A549 (cell line): ENCODE results near the gene CHST15. TPM values are rescaled to one million over a fixed set of nuclear protein-coding genes. Genes with fewer than 3 reads are reported as not detected.
A peak's percentile ranks its signal among the peaks of the same experiment; 100 is the strongest.

ENCODE experiments used
- ATAC-seq, 2 experiments: fragments of 200-7000 bp in 1 of 2; fragments of >200 bp in 1 of 2; cut with Nextera tagmentation in 1 of 2; cut with Tn5 transposase in 1 of 2; 3 replicates each; pipeline versions ENCODE4 v1.8.0 to v1.9.1; 2018 to 2020; ENCODE audit warnings: mild to moderate bottlenecking in 1 of 2, moderate library complexity in 1 of 2
- CTCF ChIA-PET: fragments of 300-600 bp; sonication (Branson Sonifier 250); formaldehyde crosslinking; extraction: SDS; loops from one replicate; lab custom pipeline; 2021; ENCODE audit warnings: antibody characterized with exemption, inconsistent platforms; lab: Yijun Ruan, JAX
- POLR2A ChIA-PET: fragments of 350-600 bp; formaldehyde crosslinking; extraction: SDS; loops from one replicate; lab custom pipeline; 2021; ENCODE audit warnings: antibody characterized with exemption, inconsistent platforms; lab: Yijun Ruan, JAX
- DNase-seq, 2 experiments: peaks; one replicate each; pipeline versions ENCODE4 v3.0.0 to v3.0.0-alpha.2; 2011 to 2016; ENCODE audit warnings: low read depth in 1 of 2, low spot score in 1 of 2
- FAIRE-seq: peaks from 2 replicates; lab custom pipeline; 2011; peaks lifted over from hg19 to GRCh38; lab: Jason Lieb, UNC
- H3K27ac ChIP-seq, 2 experiments: fragments of >200 bp; sonication (Bioruptor Twin); formaldehyde crosslinking; 3 replicates each; pipeline ENCODE4 v1.5.1; 2016 to 2017
- H3K4me1 ChIP-seq: fragments of >200 bp; sonication (Bioruptor Twin); formaldehyde crosslinking; 3 replicates; pipeline ENCODE4 v1.6.1; 2016
- H3K4me2 ChIP-seq: fragments of >200 bp; sonication (Bioruptor Twin); formaldehyde crosslinking; 3 replicates; pipeline ENCODE4 v1.6.1; 2016
- H3K4me3 ChIP-seq: fragments of >200 bp; sonication (Bioruptor Twin); formaldehyde crosslinking; 3 replicates; pipeline ENCODE4 v1.5.1; 2016
- H3K9me3 ChIP-seq: fragments of >200 bp; sonication (Bioruptor Twin); formaldehyde crosslinking; 3 replicates; pipeline ENCODE4 v1.6.1; 2016
- ATOH8 ChIP-seq: fragments of 250-450 bp; sonication (Bioruptor Pico); IDR thresholded peaks from 2 replicates; pipeline ENCODE4 v1.5.0; 2020; ENCODE audit warnings: low read depth, mild to moderate bottlenecking, moderate library complexity
- BHLHE40 ChIP-seq: IDR thresholded peaks from 2 replicates; pipeline ENCODE4 v1.6.1; 2012; ENCODE audit warnings: low read depth, low read length, inconsistent platforms
- CEBPB ChIP-seq, 2 experiments: fragments of >200 bp in 1 of 2; sonication (Bioruptor Twin) in 1 of 2; formaldehyde crosslinking in 1 of 2; IDR thresholded peaks; 2 replicates each; pipeline ENCODE4 v1.6.1; 2012 to 2016
- CHD2 ChIP-seq: fragments of 150-350 bp; IDR thresholded peaks from 2 replicates; pipeline ENCODE4 v1.6.1; 2014; ENCODE audit warnings: low read length; ENCODE audit not compliant: partially characterized antibody
- EP300 ChIP-seq, 2 experiments: fragments of >200 bp; sonication (Bioruptor Twin); formaldehyde crosslinking; IDR thresholded peaks; 2 replicates in 1 of 2; 3 replicates in 1 of 2; pipeline ENCODE4 v1.6.1; 2016 to 2017
- ESRRA ChIP-seq: fragments of 150-350 bp; IDR thresholded peaks from 2 replicates; pipeline ENCODE4 v1.6.1; 2014; ENCODE audit warnings: mild to moderate bottlenecking, low read length, borderline replicate concordance
- FOSL2 ChIP-seq, 2 experiments: fragments of 450-650 bp in 1 of 2; fragments of >200 bp in 1 of 2; sonication (Bioruptor Twin) in 1 of 2; formaldehyde crosslinking; IDR thresholded peaks; 2 replicates each; pipeline versions ENCODE4 v1.5.0 to v1.6.1; 2016 to 2020; ENCODE audit warnings: mild to moderate bottlenecking in 1 of 2, moderate library complexity in 1 of 2
- JUN ChIP-seq, 2 experiments: fragments of >200 bp; sonication (Bioruptor Twin); formaldehyde crosslinking; IDR thresholded peaks; 2 replicates in 1 of 2; 3 replicates in 1 of 2; pipeline ENCODE4 v1.6.1; 2016 to 2017
- KDM1A ChIP-seq: fragments of 200-600 bp; sonication (generic); IDR thresholded peaks from 2 replicates; pipeline ENCODE4 v1.6.1; 2016; ENCODE audit warnings: low read depth, mild to moderate bottlenecking
- KDM5A ChIP-seq: fragments of 200-600 bp; sonication (generic); IDR thresholded peaks from 2 replicates; pipeline ENCODE4 v1.6.1; 2016; ENCODE audit warnings: antibody characterized with exemption, mild to moderate bottlenecking
- MYC ChIP-seq: IDR thresholded peaks from 2 replicates; pipeline ENCODE4 v1.6.1; 2012; ENCODE audit warnings: mild to moderate bottlenecking, inconsistent platforms, low read length, improper control_type of control experiment, borderline replicate concordance
- POLR2A ChIP-seq: IDR thresholded peaks from 2 replicates; pipeline ENCODE4 v1.6.1; 2012; ENCODE audit warnings: mild to moderate bottlenecking, low read length
- RAD21 ChIP-seq, 2 experiments: fragments of >200 bp in 1 of 2; sonication (Bioruptor Twin) in 1 of 2; formaldehyde crosslinking in 1 of 2; IDR thresholded peaks in 1 of 2; conservative IDR thresholded peaks in 1 of 2; 2 replicates in 1 of 2; 3 replicates in 1 of 2; pipeline ENCODE4 v1.6.1; 2012 to 2018; ENCODE audit warnings: inconsistent platforms in 1 of 2
- RFX5 ChIP-seq: fragments of 450-650 bp; IDR thresholded peaks from 2 replicates; pipeline ENCODE4 v1.7.1; 2014; ENCODE audit warnings: antibody characterized with exemption, mild to moderate bottlenecking, moderate library complexity
- SMC3 ChIP-seq: fragments of >200 bp; sonication (Bioruptor Twin); formaldehyde crosslinking; IDR thresholded peaks from 3 replicates; pipeline ENCODE4 v1.6.1; 2018; ENCODE audit warnings: inconsistent platforms
- TP53 ChIP-seq: fragments of 250-450 bp; sonication (Bioruptor Pico); IDR thresholded peaks from 2 replicates; pipeline ENCODE4 v1.5.0; 2021; ENCODE audit warnings: mild to moderate bottlenecking, moderate library complexity
- ZFP36 ChIP-seq: fragments of 450-650 bp; IDR thresholded peaks from 2 replicates; pipeline ENCODE4 v1.6.1; 2014; ENCODE audit warnings: borderline replicate concordance; ENCODE audit not compliant: partially characterized antibody
- WGBS: methylation state at CpG from one replicate; pipeline ENCODE4 v1.1.6; 2017; ENCODE audit errors: missing lambda C conversion rate; 5-methylcytosine and 5-hydroxymethylcytosine counted together
- polyA plus RNA-seq, 4 experiments: library from polyadenylated mRNA; depleted of rRNA in 3 of 4; stranded (reverse); fragments of >200 nt; fragmentation: RNase III in 1 of 4; extraction: RNeasy Plus Mini Kit Qiagen cat#74134 plus additional on column Dnase treatment in 1 of 4; gene quantifications; 2 replicates in 3 of 4; 3 replicates in 1 of 4; pipeline ENCODE4 v1.2.3, GENCODE V29; 2011 to 2017
- TF ChIP-seq, protein P1 (sequence below): fragments of 200-600 bp; sonication (generic); IDR thresholded peaks from 2 replicates; pipeline ENCODE4 v1.6.1; 2016; ENCODE audit warnings: antibody characterized with exemption, mild to moderate bottlenecking, moderate library complexity
- TF ChIP-seq, protein P2 (sequence below): fragments of >200 bp; sonication (Bioruptor Twin); formaldehyde crosslinking; IDR thresholded peaks from 2 replicates; pipeline ENCODE4 v1.6.1; 2016
- TF ChIP-seq, protein P3 (sequence below): fragments of 450-650 bp; IDR thresholded peaks from 2 replicates; pipeline ENCODE4 v1.6.1; 2014; ENCODE audit warnings: antibody characterized with exemption

The CHST15 gene
- polyA plus RNA-seq, 2 of the 4 experiments (the other 2 are of a cell fraction): 5.1 to 10.3 TPM

GRCh38 chr10:123997486-123998196 is 95.8 kb downstream of the CHST15 start:
- ChIA-PET POLR2A (interaction anchor here (0.9 to 1.3 kb wide), 4 partner anchors 90 to 420 kb away, joined by 3 to 6 read pairs (median 5); partner anchors contain the start of gene CHST15), CTCF (interaction anchor here (0.6 to 14.1 kb wide), 7 partner anchors 7 to 505 kb away, joined by 3 to 581 read pairs (median 38); partner anchors contain the start of gene CHST15)
- H3K9me3 ChIP-seq: no peaks in the 10 kb centered on the region
- TF ChIP-seq FOSL2 (IDR thresholded peaks at IDR 0.05) (no peak), FOSL2 (CRISPR knock-in tag; IDR thresholded peaks at IDR 0.05) (0 out of 2 replicates have a peak, but pooled peaks have one; percentile 11), CEBPB (IDR thresholded peaks at IDR 0.05) (peak in 1 of 2 experiments; percentile 50; a peak in 3 of 4 replicates), MYC (no peak)
- ATAC-seq: no peak
- peak overlapping the region; percentile 46 to 87; a peak in 4 of 6 replicates for H3K27ac ChIP-seq
- FAIRE-seq: no peak
- H3K4me1 ChIP-seq: peaks cover 27% of the 10 kb centered on the region
- peak overlapping the region; percentile 22; the same call in 1 of the 3 replicates for H3K4me2 ChIP-seq
- WGBS: 51% methylated on average over 7 of the region's 7 CpGs
- peak in 1 of 2 experiments; percentile 55 for DNase-seq
- no peak overlapping the region for H3K4me3 ChIP-seq

GRCh38 chr10:123997013-123997412 is 96.4 kb downstream of the CHST15 start:
- Histone ChIP-seq H3K27ac (peak overlapping the region; percentile 46 to 87; a peak in 4 of 6 replicates), H3K4me1 (peaks cover 27% of the 10 kb centered on the region), H3K9me3 (no peaks in the 10 kb centered on the region), H3K4me2 (peak overlapping the region; percentile 22; the same call in 1 of the 3 replicates), H3K4me3 (no peak overlapping the region)
- ChIA-PET CTCF (interaction anchor here (0.6 to 14.1 kb wide), 18 partner anchors 7 to 506 kb away, joined by 3 to 581 read pairs (median 14); partner anchors contain the start of gene CHST15), POLR2A (interaction anchor here (1.0 to 1.3 kb wide), 3 partner anchors 91 to 421 kb away, joined by 3 to 6 read pairs (median 4); partner anchors contain the start of gene CHST15)
- ATAC-seq: no peak
- WGBS: 80% methylated on average over 6 of the region's 6 CpGs
- no peak for TF ChIP-seq TP53
- no peak for DNase-seq
- no peak for FAIRE-seq

- WGBS: 44% methylated on average over 7 of the region's 7 CpGs
- Histone ChIP-seq H3K9me3 (no peaks in the 10 kb centered on the region), H3K27ac (peak overlapping the region in 1 of 2 experiments; percentile 87; a peak in 3 of 6 replicates), H3K4me2 (peak overlapping the region; percentile 89), H3K4me3 (no peak overlapping the region), H3K4me1 (peaks cover 27% of the 10 kb centered on the region)
- no peak for DNase-seq
- CTCF ChIA-PET: interaction anchor here (0.6 to 14.1 kb wide), 40 partner anchors 8 to 465 kb away, joined by 3 to 581 read pairs (median 11); partner anchors contain the start of genes CHST15 and LHPP
- no peak for ATAC-seq
- TF ChIP-seq KDM1A (no peak), RFX5 (no peak), ZFP36 (no peak), EP300 (IDR thresholded peaks at IDR 0.05) (no peak)
- TF ChIP-seq, protein P1, sequence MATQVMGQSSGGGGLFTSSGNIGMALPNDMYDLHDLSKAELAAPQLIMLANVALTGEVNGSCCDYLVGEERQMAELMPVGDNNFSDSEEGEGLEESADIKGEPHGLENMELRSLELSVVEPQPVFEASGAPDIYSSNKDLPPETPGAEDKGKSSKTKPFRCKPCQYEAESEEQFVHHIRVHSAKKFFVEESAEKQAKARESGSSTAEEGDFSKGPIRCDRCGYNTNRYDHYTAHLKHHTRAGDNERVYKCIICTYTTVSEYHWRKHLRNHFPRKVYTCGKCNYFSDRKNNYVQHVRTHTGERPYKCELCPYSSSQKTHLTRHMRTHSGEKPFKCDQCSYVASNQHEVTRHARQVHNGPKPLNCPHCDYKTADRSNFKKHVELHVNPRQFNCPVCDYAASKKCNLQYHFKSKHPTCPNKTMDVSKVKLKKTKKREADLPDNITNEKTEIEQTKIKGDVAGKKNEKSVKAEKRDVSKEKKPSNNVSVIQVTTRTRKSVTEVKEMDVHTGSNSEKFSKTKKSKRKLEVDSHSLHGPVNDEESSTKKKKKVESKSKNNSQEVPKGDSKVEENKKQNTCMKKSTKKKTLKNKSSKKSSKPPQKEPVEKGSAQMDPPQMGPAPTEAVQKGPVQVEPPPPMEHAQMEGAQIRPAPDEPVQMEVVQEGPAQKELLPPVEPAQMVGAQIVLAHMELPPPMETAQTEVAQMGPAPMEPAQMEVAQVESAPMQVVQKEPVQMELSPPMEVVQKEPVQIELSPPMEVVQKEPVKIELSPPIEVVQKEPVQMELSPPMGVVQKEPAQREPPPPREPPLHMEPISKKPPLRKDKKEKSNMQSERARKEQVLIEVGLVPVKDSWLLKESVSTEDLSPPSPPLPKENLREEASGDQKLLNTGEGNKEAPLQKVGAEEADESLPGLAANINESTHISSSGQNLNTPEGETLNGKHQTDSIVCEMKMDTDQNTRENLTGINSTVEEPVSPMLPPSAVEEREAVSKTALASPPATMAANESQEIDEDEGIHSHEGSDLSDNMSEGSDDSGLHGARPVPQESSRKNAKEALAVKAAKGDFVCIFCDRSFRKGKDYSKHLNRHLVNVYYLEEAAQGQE: no peak
- POLR2A ChIA-PET: interaction anchor here (0.8 to 2.5 kb wide), 7 partner anchors 97 to 465 kb away, joined by 3 to 21 read pairs (median 6); partner anchors contain the start of genes CHST15 and LHPP
- FAIRE-seq: no peak
Measured at GRCh38 chr10:123996302-123996701, 97.1 kb downstream of the CHST15 start.

DNA sequence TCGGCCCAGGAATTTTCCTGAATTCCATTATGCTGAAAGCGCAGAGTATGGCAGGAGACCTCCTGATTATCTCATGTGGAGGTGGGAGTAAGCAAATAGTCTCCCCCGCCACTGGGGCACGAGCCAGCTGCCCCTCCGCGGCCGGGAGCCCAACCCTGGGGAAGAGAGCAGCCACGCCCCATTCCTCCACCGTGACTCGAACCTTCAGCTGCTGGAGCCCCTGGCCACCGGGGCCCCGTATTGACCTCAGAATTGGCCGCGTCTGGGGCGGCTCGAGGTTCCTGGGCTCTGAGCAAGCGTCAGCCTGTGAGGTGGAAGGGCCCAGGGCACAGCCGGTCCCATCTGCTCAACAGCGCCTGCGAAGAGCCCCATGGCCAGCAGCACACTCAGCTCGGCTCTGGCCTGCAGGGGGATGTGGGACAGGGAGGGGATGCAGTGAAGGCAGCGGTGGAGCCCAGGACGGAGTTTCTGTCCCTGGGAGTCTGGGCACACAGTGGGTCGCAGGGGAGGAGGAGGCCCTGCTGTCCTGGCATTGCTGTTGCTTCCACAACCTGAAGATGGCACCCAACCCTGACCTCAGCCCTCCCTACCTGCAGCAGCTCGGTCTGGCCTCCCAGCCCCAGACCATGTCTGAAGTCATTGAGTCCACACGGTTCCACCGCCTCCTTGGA is 97.8 kb downstream of the CHST15 start:
- FAIRE-seq (no peak), ATAC-seq (peak; percentile 72 to 82), DNase-seq (peak; percentile 79 to 90)
- peaks cover 27% of the 10 kb centered on the region for H3K4me1 ChIP-seq
- H3K27ac ChIP-seq: peak overlapping the region; percentile 68 to 87
- 12% methylated on average over 14 of the region's 27 CpGs for WGBS
- ChIA-PET CTCF (interaction anchor here (0.7 to 14.1 kb wide), 68 partner anchors 9 to 608 kb away, joined by 3 to 581 read pairs (median 6); partner anchors contain the start of genes CHST15 and LHPP), POLR2A (interaction anchor here (0.8 to 2.5 kb wide), 8 partner anchors 97 to 747 kb away, joined by 3 to 21 read pairs (median 6); partner anchors contain the start of genes CHST15 and LHPP)
- peak overlapping the region; percentile 89 for H3K4me2 ChIP-seq
- peaks cover 2% of the 10 kb centered on the region; the same call in 1 of the 3 replicates for H3K9me3 ChIP-seq
- H3K4me3 ChIP-seq: peak overlapping the region; percentile 57
- no peak for TF ChIP-seq JUN (IDR thresholded peaks at IDR 0.05)
- TF ChIP-seq, protein P2, sequence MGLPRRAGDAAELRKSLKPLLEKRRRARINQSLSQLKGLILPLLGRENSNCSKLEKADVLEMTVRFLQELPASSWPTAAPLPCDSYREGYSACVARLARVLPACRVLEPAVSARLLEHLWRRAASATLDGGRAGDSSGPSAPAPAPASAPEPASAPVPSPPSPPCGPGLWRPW: no peak
- no peak for TF ChIP-seq ESRRA
- TF ChIP-seq SMC3: peak; percentile 73
- TF ChIP-seq, protein P3, sequence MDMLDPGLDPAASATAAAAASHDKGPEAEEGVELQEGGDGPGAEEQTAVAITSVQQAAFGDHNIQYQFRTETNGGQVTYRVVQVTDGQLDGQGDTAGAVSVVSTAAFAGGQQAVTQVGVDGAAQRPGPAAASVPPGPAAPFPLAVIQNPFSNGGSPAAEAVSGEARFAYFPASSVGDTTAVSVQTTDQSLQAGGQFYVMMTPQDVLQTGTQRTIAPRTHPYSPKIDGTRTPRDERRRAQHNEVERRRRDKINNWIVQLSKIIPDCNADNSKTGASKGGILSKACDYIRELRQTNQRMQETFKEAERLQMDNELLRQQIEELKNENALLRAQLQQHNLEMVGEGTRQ: no peak
- no peak for TF ChIP-seq BHLHE40
- TF ChIP-seq ATOH8 (CRISPR knock-in tag): no peak
- TF ChIP-seq KDM5A: no peak
- no peak for TF ChIP-seq EP300 (IDR thresholded peaks at IDR 0.05)
- peak; percentile 75 to 76 for TF ChIP-seq RAD21 (conservative IDR thresholded peaks at IDR 0.05 in 1 of 2, IDR thresholded peaks at IDR 0.05 in 1 of 2)
- no peak for TF ChIP-seq CHD2
- TF ChIP-seq POLR2A: no peak; the same call in 1 of the 2 replicates
